Body of pancreas (tissue), 4 donors: ENCODE data around the gene MTMR1.

Source experiments
- CTCF ChIP-seq, 7 experiments: fragments of 450-650 bp in 4 of 7; fragments of 200-600 bp in 3 of 7; sonication (generic) in 3 of 7; IDR thresholded peaks; one replicate each; pipeline ENCODE4 v1.5.1; 2016 to 2019; ENCODE audit warnings: antibody characterized with exemption in 7 of 7
- POLR2A ChIP-seq, 3 donors: fragments of 450-650 bp; IDR thresholded peaks; one replicate each; pipeline ENCODE4 v1.6.1; 2016; ENCODE audit warnings: antibody characterized with exemption in 3 of 3, mild to moderate bottlenecking in 2 of 3

- TF ChIP-seq CTCF (IDR thresholded peaks at IDR 0.05) (no peak), POLR2A (IDR thresholded peaks at IDR 0.05) (no peak)
Measured at GRCh38 chrX:150768580-150769190, 75.5 kb downstream of the MTMR1 start.
